Measurements from ENCODE around the gene ZSWIM3.

GRCh38 chr20:45874576-45874975, 17.2 kb downstream of the ZSWIM3 start:
- TF ChIP-seq CTCF (IDR thresholded peaks at IDR 0.05), result no peak
- TF ChIP-seq POLR2A (IDR thresholded peaks at IDR 0.05; ENCODE audit: low read depth), result no peak

All from esophagus muscularis mucosa (tissue), 3 donors.